Endothelial cell of umbilical vein (primary cell): ENCODE results near the gene GOLGA1.

Source experiments
- CTCF ChIP-seq, 2 donors: IDR thresholded peaks; 1 replicate in 1 of 2; 2 replicates in 1 of 2; pipeline ENCODE4 v1.5.1; 2011; ENCODE audit warnings: low read length in 2 of 2, mild to moderate bottlenecking in 2 of 2, moderate library complexity in 2 of 2, control low read depth in 1 of 2, inconsistent platforms in 1 of 2, low read depth in 1 of 2; ENCODE audit not compliant: insufficient read depth in 1 of 2; ENCODE audit errors: extremely low read depth in 1 of 2
- EZH2 ChIP-seq: IDR thresholded peaks from 2 replicates; pipeline ENCODE4 v1.6.1; 2012; ENCODE audit warnings: borderline replicate concordance, low read depth, mild to moderate bottlenecking, moderate library complexity, low read length, inconsistent platforms; ENCODE audit not compliant: severe bottlenecking
- FOS ChIP-seq: IDR thresholded peaks from 2 replicates; pipeline ENCODE4 v1.6.1; 2011; ENCODE audit warnings: mild to moderate bottlenecking, low read length, moderate library complexity, borderline replicate concordance; ENCODE audit not compliant: insufficient read depth
- GATA2 ChIP-seq: IDR thresholded peaks from 2 replicates; pipeline ENCODE4 v1.7.0; 2011; ENCODE audit warnings: low read depth, mild to moderate bottlenecking, moderate library complexity, mixed read lengths, low read length; ENCODE audit not compliant: insufficient read length, insufficient read depth
- JUN ChIP-seq: IDR thresholded peaks from 2 replicates; pipeline ENCODE4 v1.6.1; 2011; ENCODE audit warnings: borderline replicate concordance, low read depth; ENCODE audit not compliant: insufficient read length, insufficient read depth
- MYC ChIP-seq: IDR thresholded peaks from one replicate; pipeline ENCODE4 v1.6.1; 2011; ENCODE audit warnings: mild to moderate bottlenecking, low read depth, low read length
- POLR2A ChIP-seq: IDR thresholded peaks from 2 replicates; pipeline ENCODE4 v1.6.1; 2012; ENCODE audit warnings: low read depth, mild to moderate bottlenecking, control low read depth, low read length
- POLR2AphosphoS5 ChIP-seq: IDR thresholded peaks from 2 replicates; pipeline ENCODE4 v1.6.1; 2012; ENCODE audit warnings: low read depth, mild to moderate bottlenecking, control low read depth, low read length, moderate library complexity; ENCODE audit not compliant: insufficient read depth
- TF ChIP-seq, protein P1 (sequence below): IDR thresholded peaks from 2 replicates; pipeline ENCODE4 v1.6.1; 2011; ENCODE audit not compliant: insufficient read depth, insufficient read length

- TF ChIP-seq CTCF (IDR thresholded peaks at IDR 0.05; ENCODE audit: extremely low read depth in 1 of 2, insufficient read depth in 1 of 2, low read depth in 1 of 2, low read length in 2 of 2): no peak
- no peak for TF ChIP-seq POLR2AphosphoS5
- TF ChIP-seq, protein P1, sequence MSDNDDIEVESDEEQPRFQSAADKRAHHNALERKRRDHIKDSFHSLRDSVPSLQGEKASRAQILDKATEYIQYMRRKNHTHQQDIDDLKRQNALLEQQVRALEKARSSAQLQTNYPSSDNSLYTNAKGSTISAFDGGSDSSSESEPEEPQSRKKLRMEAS: no peak
- no peak for TF ChIP-seq POLR2A
- TF ChIP-seq MYC: no peak
- no peak for TF ChIP-seq EZH2
- no peak for TF ChIP-seq FOS
- TF ChIP-seq GATA2: no peak
- TF ChIP-seq JUN: no peak
Measured at GRCh38 chr9:124964604-124965003, 23.7 kb upstream of the GOLGA1 start.
